NCI-H1694 (cell line): ENCODE measurements around the gene CXCR6.

Experiments used
- DNase-seq: peaks from one replicate; lab custom pipeline; 2025; lab: John Stamatoyannopoulos, UW

The CXCR6 gene

GRCh38 chr3:45922950-45923590 lies 20.2 kb upstream of the CXCR6 start:
- no peak for DNase-seq

GRCh38 chr3:45923755-45924154 lies 19.5 kb upstream of the CXCR6 start:
- no peak for DNase-seq

- no peak for DNase-seq
Observed at GRCh38 chr3:45927881-45928280, 15.4 kb upstream of the CXCR6 start.

- DNase-seq = peak; percentile 0
Observed at GRCh38 chr3:45929042-45929679, 14.1 kb upstream of the CXCR6 start.

GRCh38 chr3:45931496-45931895 lies 11.8 kb upstream of the CXCR6 start:
- DNase-seq = no peak

- DNase-seq = no peak
Observed at GRCh38 chr3:45932112-45932511, 11.2 kb upstream of the CXCR6 start.

GRCh38 chr3:45933591-45933990 lies 9.7 kb upstream of the CXCR6 start:
- no peak for DNase-seq

- DNase-seq = no peak
Observed at GRCh38 chr3:45936261-45936660, 7.0 kb upstream of the CXCR6 start.

GRCh38 chr3:45937206-45938042 lies 5.8 kb upstream of the CXCR6 start:
- no peak for DNase-seq

- DNase-seq = no peak
Observed at GRCh38 chr3:45938043-45938435, 5.2 kb upstream of the CXCR6 start.

- DNase-seq = peak; percentile 56
Observed at GRCh38 chr3:45938864-45939263, 4.4 kb upstream of the CXCR6 start.

GRCh38 chr3:45939341-45939771 lies 3.9 kb upstream of the CXCR6 start:
- no peak for DNase-seq

GRCh38 chr3:45940004-45940780 lies 3.1 kb upstream of the CXCR6 start:
- DNase-seq = no peak

- no peak for DNase-seq
Observed at GRCh38 chr3:45940781-45941365, 2.4 kb upstream of the CXCR6 start.

- DNase-seq = no peak
Observed at GRCh38 chr3:45942051-45942825, 1.0 kb upstream of the CXCR6 start.

- no peak for DNase-seq
Observed at GRCh38 chr3:45944830-45945620, 1.8 kb downstream of the CXCR6 start.

GRCh38 chr3:45946307-45946706 lies 3.0 kb downstream of the CXCR6 start:
- no peak for DNase-seq

GRCh38 chr3:45946875-45947274 lies 3.6 kb downstream of the CXCR6 start:
- no peak for DNase-seq

- no peak for DNase-seq
Observed at GRCh38 chr3:45947361-45947760, 4.1 kb downstream of the CXCR6 start.

GRCh38 chr3:45948311-45948781 lies 5.1 kb downstream of the CXCR6 start:
- DNase-seq = no peak
